GM12892 (cell line): ENCODE measurements around the gene CABCOCO1.

Source experiments
- POLR2A ChIP-seq: IDR thresholded peaks from 2 replicates; pipeline ENCODE4 v1.6.1; 2011; ENCODE audit warnings: low read depth, low read length, control low read depth
- POLR2AphosphoS5 ChIP-seq: IDR thresholded peaks from 2 replicates; pipeline ENCODE4 v1.6.1; 2011; ENCODE audit warnings: low read depth, low read length, control low read depth
- TAF1 ChIP-seq: IDR thresholded peaks from 2 replicates; pipeline ENCODE4 v1.6.1; 2011; ENCODE audit warnings: low read depth, mild to moderate bottlenecking, control low read depth, low read length, borderline replicate concordance

DNA sequence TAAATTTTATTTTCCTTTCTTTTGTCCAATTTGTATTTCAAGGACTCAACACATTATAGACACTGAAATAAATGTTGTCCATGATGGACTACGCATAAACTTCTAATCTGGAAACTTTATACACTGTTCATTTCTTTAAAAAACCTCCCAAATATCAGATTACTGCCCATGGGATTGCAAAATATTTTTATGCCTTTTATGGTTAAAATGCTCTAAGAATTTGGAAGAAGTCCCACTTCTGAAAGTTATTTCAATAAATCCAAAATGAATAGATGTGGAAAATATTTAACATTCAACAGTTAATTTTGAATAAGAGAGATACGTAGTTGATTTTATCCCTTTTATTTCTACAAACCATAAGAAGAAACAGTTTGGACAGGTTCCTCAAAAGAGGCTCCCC, 46.1 kb downstream of the CABCOCO1 start:
- TF ChIP-seq POLR2AphosphoS5 (no peak), POLR2A (no peak), TAF1 (no peak)
